ENCODE results near the gene PPP6R3.

Gene PPP6R3

GRCh38 chr11:68574308-68574707 is 113.8 kb downstream of the PPP6R3 start:
- Histone ChIP-seq H3K27me3 (ENCODE audit: insufficient read depth, low read length) (no peaks in the 10 kb centered on the region), H3K4me3 (ENCODE audit: low read depth, low read length) (no peak overlapping the region), H3K9me3 (ENCODE audit: insufficient read depth, low read depth, low read length) (no peaks in the 10 kb centered on the region), H3K18ac (ENCODE audit: low read length) (no peak overlapping the region), H2BK5ac (ENCODE audit: low read depth, low read length, poor library complexity) (no peak overlapping the region), H3K4me2 (ENCODE audit: low read length) (no peak overlapping the region), H4K91ac (ENCODE audit: low read depth, low read length) (no peak overlapping the region), H2AFZ (ENCODE audit: insufficient read depth, low read length, poor library complexity) (no peak overlapping the region), H4K12ac (ENCODE audit: low read depth, low read length) (no peak overlapping the region), H3K79me2 (ENCODE audit: control insufficient read depth, insufficient read depth, low read length, poor library complexity) (no peaks in the 10 kb centered on the region), H3K27ac (ENCODE audit: low read depth, low read length) (no peak overlapping the region), H3K9ac (ENCODE audit: low read length) (no peak overlapping the region), H2AK5ac (ENCODE audit: low read length) (no peak overlapping the region), H3K14ac (ENCODE audit: low read length) (no peak overlapping the region), H4K8ac (ENCODE audit: low read depth, low read length) (no peak overlapping the region), H2BK120ac (ENCODE audit: insufficient read depth, low read length, poor library complexity) (no peak overlapping the region), H3K79me1 (ENCODE audit: low read length) (no peaks in the 10 kb centered on the region), H3K4ac (ENCODE audit: low read depth, low read length) (no peak overlapping the region), H3K4me1 (ENCODE audit: control insufficient read depth in 1 of 2, insufficient read depth in 2 of 2, low read length in 2 of 2) (peaks cover 0 to 4% of the 10 kb centered on the region in 2 experiments), H3K36me3 (ENCODE audit: control insufficient read depth in 1 of 2, insufficient read depth in 2 of 2, low read length in 2 of 2) (peaks cover 17 to 34% of the 10 kb centered on the region in 2 experiments), H2BK12ac (ENCODE audit: low read length) (no peak overlapping the region), H3K23ac (ENCODE audit: low read length) (no peak overlapping the region)
- DNase-seq = peak in 1 of 2 donors; percentile 16
- WGBS (ENCODE audit: extremely low coverage, insufficient coverage, insufficient read length) = no CpG with 5 or more reads among the region's 1 CpG

GRCh38 chr11:68575025-68575665 is 114.6 kb downstream of the PPP6R3 start:
- H3K14ac ChIP-seq (ENCODE audit: low read length) = no peak overlapping the region
- no peak overlapping the region for H2AFZ ChIP-seq (ENCODE audit: insufficient read depth, low read length, poor library complexity)
- no peak overlapping the region for H3K4me2 ChIP-seq (ENCODE audit: low read length)
- H2BK5ac ChIP-seq (ENCODE audit: low read depth, low read length, poor library complexity) = no peak overlapping the region
- WGBS (ENCODE audit: extremely low coverage, insufficient coverage, insufficient read length) = no CpG with 5 or more reads among the region's 4 CpGs
- no peak overlapping the region for H2BK12ac ChIP-seq (ENCODE audit: low read length)
- H4K8ac ChIP-seq (ENCODE audit: low read depth, low read length) = no peak overlapping the region
- H2AK5ac ChIP-seq (ENCODE audit: low read length) = no peak overlapping the region
- H3K4me1 ChIP-seq (ENCODE audit: control insufficient read depth in 1 of 2, insufficient read depth in 2 of 2, low read length in 2 of 2) = peaks cover 0 to 4% of the 10 kb centered on the region in 2 experiments
- H3K79me2 ChIP-seq (ENCODE audit: control insufficient read depth, insufficient read depth, low read length, poor library complexity) = no peaks in the 10 kb centered on the region
- peaks cover 17 to 41% of the 10 kb centered on the region in 2 experiments for H3K36me3 ChIP-seq (ENCODE audit: control insufficient read depth in 1 of 2, insufficient read depth in 2 of 2, low read length in 2 of 2)
- H4K12ac ChIP-seq (ENCODE audit: low read depth, low read length) = no peak overlapping the region
- H3K23ac ChIP-seq (ENCODE audit: low read length) = no peak overlapping the region
- H3K27me3 ChIP-seq (ENCODE audit: insufficient read depth, low read length) = no peaks in the 10 kb centered on the region
- no peak overlapping the region for H3K4me3 ChIP-seq (ENCODE audit: low read depth, low read length)
- no peaks in the 10 kb centered on the region for H3K9me3 ChIP-seq (ENCODE audit: insufficient read depth, low read depth, low read length)
- H4K91ac ChIP-seq (ENCODE audit: low read depth, low read length) = no peak overlapping the region
- no peaks in the 10 kb centered on the region for H3K79me1 ChIP-seq (ENCODE audit: low read length)
- no peak overlapping the region for H2BK120ac ChIP-seq (ENCODE audit: insufficient read depth, low read length, poor library complexity)
- no peak overlapping the region for H3K18ac ChIP-seq (ENCODE audit: low read length)
- no peak overlapping the region for H3K9ac ChIP-seq (ENCODE audit: low read length)
- H3K4ac ChIP-seq (ENCODE audit: low read depth, low read length) = no peak overlapping the region
- H3K27ac ChIP-seq (ENCODE audit: low read depth, low read length) = no peak overlapping the region
- no peak for DNase-seq

- Histone ChIP-seq H2AK5ac (ENCODE audit: low read length) (no peak overlapping the region), H3K4me3 (ENCODE audit: low read depth, low read length) (no peak overlapping the region), H2BK12ac (ENCODE audit: low read length) (no peak overlapping the region), H3K4me2 (ENCODE audit: low read length) (no peak overlapping the region), H3K4me1 (ENCODE audit: control insufficient read depth in 1 of 2, insufficient read depth in 2 of 2, low read length in 2 of 2) (no peaks in the 10 kb centered on the region), H4K12ac (ENCODE audit: low read depth, low read length) (no peak overlapping the region), H3K27me3 (ENCODE audit: insufficient read depth, low read length) (no peaks in the 10 kb centered on the region), H3K27ac (ENCODE audit: low read depth, low read length) (no peak overlapping the region), H3K23ac (ENCODE audit: low read length) (no peak overlapping the region), H3K79me2 (ENCODE audit: control insufficient read depth, insufficient read depth, low read length, poor library complexity) (no peaks in the 10 kb centered on the region), H3K18ac (ENCODE audit: low read length) (no peak overlapping the region), H3K9me3 (ENCODE audit: insufficient read depth, low read depth, low read length) (peaks cover 4% of the 10 kb centered on the region), H3K4ac (ENCODE audit: low read depth, low read length) (no peak overlapping the region), H2BK5ac (ENCODE audit: low read depth, low read length, poor library complexity) (no peak overlapping the region), H3K36me3 (ENCODE audit: control insufficient read depth in 1 of 2, insufficient read depth in 2 of 2, low read length in 2 of 2) (peaks cover 16 to 43% of the 10 kb centered on the region in 2 experiments), H3K79me1 (ENCODE audit: low read length) (no peaks in the 10 kb centered on the region), H4K91ac (ENCODE audit: low read depth, low read length) (no peak overlapping the region), H4K8ac (ENCODE audit: low read depth, low read length) (no peak overlapping the region), H3K14ac (ENCODE audit: low read length) (no peak overlapping the region), H3K9ac (ENCODE audit: low read length) (no peak overlapping the region), H2BK120ac (ENCODE audit: insufficient read depth, low read length, poor library complexity) (no peak overlapping the region), H2AFZ (ENCODE audit: insufficient read depth, low read length, poor library complexity) (no peak overlapping the region)
- DNase-seq = no peak
- no CpG with 5 or more reads among the region's 5 CpGs for WGBS (ENCODE audit: extremely low coverage, insufficient coverage, insufficient read length)
These were observed 118.9 kb downstream of the PPP6R3 start for GRCh38 chr11:68579455-68579854.

GRCh38 chr11:68581439-68581838 is 120.9 kb downstream of the PPP6R3 start:
- no peak overlapping the region for H2AK5ac ChIP-seq (ENCODE audit: low read length)
- no peak for DNase-seq
- H2AFZ ChIP-seq (ENCODE audit: insufficient read depth, low read length, poor library complexity) = no peak overlapping the region
- peaks cover 17 to 43% of the 10 kb centered on the region in 2 experiments for H3K36me3 ChIP-seq (ENCODE audit: control insufficient read depth in 1 of 2, insufficient read depth in 2 of 2, low read length in 2 of 2)
- H3K9ac ChIP-seq (ENCODE audit: low read length) = no peak overlapping the region
- no peak overlapping the region for H3K27ac ChIP-seq (ENCODE audit: low read depth, low read length)
- no peak overlapping the region for H4K12ac ChIP-seq (ENCODE audit: low read depth, low read length)
- H3K14ac ChIP-seq (ENCODE audit: low read length) = no peak overlapping the region
- H4K91ac ChIP-seq (ENCODE audit: low read depth, low read length) = no peak overlapping the region
- no peaks in the 10 kb centered on the region for H3K4me1 ChIP-seq (ENCODE audit: control insufficient read depth in 1 of 2, insufficient read depth in 2 of 2, low read length in 2 of 2)
- H2BK5ac ChIP-seq (ENCODE audit: low read depth, low read length, poor library complexity) = no peak overlapping the region
- no peaks in the 10 kb centered on the region for H3K79me1 ChIP-seq (ENCODE audit: low read length)
- H4K8ac ChIP-seq (ENCODE audit: low read depth, low read length) = no peak overlapping the region
- no peak overlapping the region for H2BK12ac ChIP-seq (ENCODE audit: low read length)
- H3K27me3 ChIP-seq (ENCODE audit: insufficient read depth, low read length) = no peaks in the 10 kb centered on the region
- H3K4me2 ChIP-seq (ENCODE audit: low read length) = no peak overlapping the region
- WGBS (ENCODE audit: extremely low coverage, insufficient coverage, insufficient read length) = no CpG with 5 or more reads among the region's 4 CpGs
- H3K23ac ChIP-seq (ENCODE audit: low read length) = no peak overlapping the region
- no peak overlapping the region for H3K4ac ChIP-seq (ENCODE audit: low read depth, low read length)
- H2BK120ac ChIP-seq (ENCODE audit: insufficient read depth, low read length, poor library complexity) = no peak overlapping the region
- peaks cover 4% of the 10 kb centered on the region for H3K9me3 ChIP-seq (ENCODE audit: insufficient read depth, low read depth, low read length)
- H3K18ac ChIP-seq (ENCODE audit: low read length) = no peak overlapping the region
- H3K4me3 ChIP-seq (ENCODE audit: low read depth, low read length) = no peak overlapping the region
- H3K79me2 ChIP-seq (ENCODE audit: control insufficient read depth, insufficient read depth, low read length, poor library complexity) = no peaks in the 10 kb centered on the region

Data from trophoblast cell (in vitro differentiated cells and primary cell).